8988T (cell line): Measurements from ENCODE around the gene TIMM22.
"Not testable (repeated sequence)": the region's sequence is repeated elsewhere in the genome, so short reads cannot be mapped to it uniquely, and the experiment has no call there.

Experiments
- DNase-seq: peaks from one replicate; pipeline ENCODE4 v3.0.0; 2011

TIMM22 gene

DNA sequence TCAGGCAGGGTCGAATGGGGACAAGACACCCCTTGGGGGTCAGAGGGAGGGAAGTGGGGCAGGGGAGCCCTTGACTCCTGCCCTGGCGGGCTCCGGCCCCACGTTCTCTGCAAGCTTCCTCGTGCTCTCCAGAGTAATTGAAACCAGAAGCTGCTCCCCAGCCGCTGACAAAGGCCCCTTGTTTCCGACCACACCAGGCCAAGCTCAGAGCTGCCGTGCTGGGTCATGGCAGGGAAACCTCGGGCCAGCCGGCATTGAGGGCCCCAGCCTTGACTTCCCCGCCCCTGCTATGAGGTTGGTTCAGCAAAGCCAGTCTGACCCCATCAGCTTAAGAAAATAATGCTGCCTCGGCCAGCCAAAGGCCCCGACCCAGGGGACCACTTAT lies 43.3 kb downstream of the TIMM22 start:
- no peak for DNase-seq

DNA sequence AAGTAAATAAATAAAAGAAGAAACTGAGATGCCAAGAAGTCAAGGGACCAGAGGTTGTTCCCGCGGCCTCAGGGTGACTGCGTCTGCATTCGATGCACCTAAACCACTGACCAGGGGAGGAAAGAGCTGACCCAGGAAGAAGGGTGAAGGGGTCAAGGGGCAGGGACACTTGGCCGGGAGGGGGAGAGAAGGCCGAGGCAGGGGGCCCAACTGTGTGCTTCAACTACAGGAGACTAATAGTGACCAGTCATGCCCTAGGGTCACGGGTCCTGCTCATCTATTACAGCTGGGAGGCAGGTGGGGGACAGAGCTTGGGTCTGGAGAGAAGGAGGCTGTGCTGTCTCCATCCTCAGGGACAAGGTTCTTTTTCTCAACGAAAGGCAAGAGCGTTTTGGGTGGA lies 44.8 kb downstream of the TIMM22 start:
- no peak for DNase-seq

GRCh38 chr17:1042486-1042885 lies 45.6 kb downstream of the TIMM22 start:
- no peak for DNase-seq

- no peak for DNase-seq
These were observed 46.8 kb downstream of the TIMM22 start for GRCh38 chr17:1043601-1044251.

DNA sequence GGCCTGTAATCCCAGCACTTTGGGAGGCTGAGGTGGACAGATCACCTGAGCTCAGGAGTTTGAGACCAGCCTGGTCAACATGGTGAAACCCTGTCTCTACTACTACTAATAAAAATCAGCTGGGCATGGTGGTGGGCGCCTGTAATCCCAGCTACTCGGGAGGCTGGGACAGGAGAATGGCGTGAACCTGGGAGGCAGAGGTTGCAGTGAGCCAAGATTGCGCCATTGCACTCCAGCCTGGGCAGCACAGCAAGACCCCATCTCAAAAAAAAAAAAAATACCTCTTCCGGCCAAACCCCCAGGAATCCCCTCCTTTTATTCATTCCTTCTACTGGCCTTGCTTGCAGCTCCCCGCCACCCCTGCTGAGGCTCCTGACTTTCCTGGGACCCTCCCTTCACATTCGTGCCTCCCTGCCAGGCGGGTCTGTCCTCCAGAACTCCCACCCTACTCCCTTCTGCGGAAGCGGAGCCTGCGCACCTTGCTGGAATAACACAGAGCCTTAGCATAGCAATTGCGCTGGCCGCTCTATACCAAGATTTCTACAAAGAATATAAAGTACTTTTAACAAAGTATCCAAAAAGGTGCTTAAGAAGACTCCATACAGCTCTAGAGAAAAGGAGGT lies 47.6 kb downstream of the TIMM22 start:
- DNase-seq, result not testable (repeated sequence)

GRCh38 chr17:1045456-1045855 lies 48.5 kb downstream of the TIMM22 start:
- no peak for DNase-seq

DNA sequence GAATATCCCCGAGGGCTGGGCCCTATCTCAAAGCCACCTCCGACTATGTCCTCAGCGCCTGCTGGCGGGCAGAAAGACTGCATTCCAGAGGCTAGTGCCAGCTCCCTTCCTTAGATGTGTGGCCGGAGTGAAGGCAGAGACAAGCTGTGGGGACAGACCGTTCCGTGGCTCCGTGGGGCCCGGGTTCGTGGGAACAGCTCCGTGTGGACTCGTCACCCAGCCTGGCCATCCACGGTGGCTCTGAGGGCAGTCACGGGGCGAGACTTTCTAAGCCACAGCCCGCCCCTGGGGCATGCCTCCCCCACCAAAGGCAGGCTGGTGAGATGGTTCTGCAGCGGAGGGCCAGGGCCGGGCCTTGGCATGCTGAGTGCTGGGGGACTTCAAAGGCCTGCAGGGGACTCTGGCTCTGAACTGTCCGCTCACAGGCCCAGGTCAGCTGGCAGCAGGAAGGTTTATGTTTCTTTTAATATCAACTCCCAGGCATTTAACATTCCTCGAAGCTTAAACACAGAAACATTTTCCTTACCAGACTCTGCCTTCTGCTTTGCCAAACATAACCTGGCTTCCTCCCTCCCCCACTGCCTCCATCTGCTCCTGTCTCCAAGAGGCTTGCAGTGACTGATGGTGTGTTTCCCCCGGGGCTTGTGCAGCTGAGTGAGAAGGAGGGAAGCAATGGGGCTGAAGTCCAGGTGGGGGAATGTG lies 50.4 kb downstream of the TIMM22 start:
- DNase-seq, result no peak

- no peak for DNase-seq
These were observed 51.0 kb downstream of the TIMM22 start for GRCh38 chr17:1047879-1048470.

DNA sequence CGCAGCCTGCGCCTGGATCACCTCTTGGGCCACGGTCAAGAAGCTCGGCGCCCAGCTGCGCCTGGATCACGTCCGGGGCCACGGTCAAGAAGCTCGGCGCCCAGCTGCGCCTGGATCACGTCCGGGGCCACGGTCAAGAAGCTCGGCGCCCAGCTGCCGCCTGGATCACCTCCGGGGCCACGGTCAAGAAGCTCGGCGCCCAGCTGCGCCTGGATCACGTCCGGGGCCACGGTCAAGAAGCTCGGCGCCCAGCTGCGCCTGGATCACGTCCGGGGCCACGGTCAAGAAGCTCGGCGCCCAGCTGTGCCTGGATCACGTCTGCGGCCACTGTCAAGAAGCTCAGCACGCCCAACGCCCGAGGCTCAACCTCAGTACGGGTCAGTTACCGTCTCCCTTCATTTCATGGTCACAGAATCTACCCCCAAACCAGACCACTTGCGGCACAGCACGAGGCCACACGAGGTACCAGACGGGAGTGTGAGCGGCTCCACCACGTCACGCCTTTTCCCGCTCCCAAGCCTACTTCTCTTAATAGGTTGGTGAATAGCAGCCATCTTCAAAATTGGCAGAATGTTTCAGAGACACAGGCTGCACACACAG lies 51.7 kb downstream of the TIMM22 start:
- not testable (repeated sequence) for DNase-seq

DNA sequence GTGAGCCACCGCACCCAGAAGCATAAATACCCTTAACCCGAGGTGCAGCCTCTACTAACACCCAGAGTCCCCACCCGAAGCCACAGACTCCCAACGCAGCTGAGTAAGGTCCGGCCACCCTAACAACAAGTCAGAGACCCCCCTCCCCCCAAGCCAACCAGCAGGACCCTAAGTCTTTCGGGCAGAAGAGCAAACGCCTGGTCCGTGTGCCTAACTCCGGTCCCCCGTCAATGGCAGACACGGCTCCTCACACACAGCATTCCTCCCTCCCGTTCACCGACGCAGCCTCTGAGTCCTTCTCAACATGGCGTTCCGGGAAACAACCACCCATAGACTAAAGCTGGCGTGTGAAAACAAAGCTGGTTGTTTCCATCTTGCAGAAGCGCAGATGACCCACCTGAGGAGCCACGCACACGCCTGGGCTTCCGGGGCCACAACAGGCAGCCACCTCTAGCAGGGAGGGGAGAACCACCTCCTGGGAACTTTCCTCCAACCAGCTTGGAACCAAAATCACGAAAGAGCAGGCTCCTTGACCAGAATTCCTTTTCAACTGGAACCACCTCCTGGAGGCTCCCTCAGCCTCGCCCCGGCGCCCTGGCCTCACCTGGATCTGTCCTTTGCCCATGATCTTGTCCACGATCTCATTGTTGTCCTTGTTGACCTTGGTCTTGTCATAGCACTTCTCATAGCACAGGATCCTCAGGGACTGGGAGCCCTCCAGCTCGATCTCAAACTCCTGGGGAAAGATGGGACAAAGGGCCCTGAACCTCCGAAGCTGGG lies 52.7 kb downstream of the TIMM22 start:
- no peak for DNase-seq

GRCh38 chr17:1050246-1050995 lies 53.5 kb downstream of the TIMM22 start:
- DNase-seq, result no peak

GRCh38 chr17:1050996-1051925 lies 54.3 kb downstream of the TIMM22 start:
- DNase-seq, result no peak
